B cell (primary cell): ENCODE measurements around the gene XRCC4.

Source experiments
- EZH2 ChIP-seq: IDR thresholded peaks from 2 replicates; pipeline ENCODE4 v1.6.1; 2012; ENCODE audit warnings: borderline replicate concordance, low read depth, mild to moderate bottlenecking, moderate library complexity, low read length; ENCODE audit not compliant: insufficient read depth, poor library complexity, severe bottlenecking
- TF ChIP-seq, protein P1 (sequence below): fragments of 200-600 bp; IDR thresholded peaks from one replicate; pipeline ENCODE4 v1.8.0; 2022; ENCODE audit warnings: antibody characterized with exemption, mild to moderate bottlenecking

DNA sequence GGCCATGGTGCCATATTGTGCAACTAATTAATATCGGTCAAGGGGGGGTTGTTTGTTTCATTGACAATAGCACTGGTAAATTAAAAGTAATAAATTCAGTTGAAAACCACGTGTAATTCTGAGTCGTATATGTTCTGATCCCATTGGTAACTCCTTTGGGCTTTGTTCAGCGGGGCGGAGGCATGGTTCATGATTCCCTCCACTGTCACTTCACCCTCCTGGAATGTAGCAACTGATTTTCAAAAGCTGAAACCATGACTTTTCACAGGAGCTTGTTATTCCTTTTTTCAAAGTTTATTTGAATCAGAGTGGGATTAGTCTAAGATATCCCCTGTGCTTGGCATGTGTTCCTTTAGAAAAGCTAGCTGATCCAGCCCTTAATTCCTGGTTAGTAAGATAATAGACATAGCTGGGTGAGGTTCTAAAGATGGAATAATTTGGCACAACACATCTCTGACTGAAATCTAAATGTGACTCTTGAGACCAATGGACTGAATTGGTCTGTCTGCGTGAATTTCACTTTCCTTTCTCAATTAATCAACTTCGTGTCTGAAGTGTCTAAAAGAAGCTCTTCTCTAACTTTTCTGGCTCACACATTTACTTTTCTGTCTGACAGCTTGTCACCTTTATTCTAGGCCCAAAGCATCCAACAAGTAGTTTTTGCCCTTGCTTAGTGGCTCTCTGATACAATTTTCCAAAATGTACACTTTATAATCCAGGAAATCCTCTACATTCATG, 208.5 kb downstream of the XRCC4 start:
- TF ChIP-seq, protein P1, sequence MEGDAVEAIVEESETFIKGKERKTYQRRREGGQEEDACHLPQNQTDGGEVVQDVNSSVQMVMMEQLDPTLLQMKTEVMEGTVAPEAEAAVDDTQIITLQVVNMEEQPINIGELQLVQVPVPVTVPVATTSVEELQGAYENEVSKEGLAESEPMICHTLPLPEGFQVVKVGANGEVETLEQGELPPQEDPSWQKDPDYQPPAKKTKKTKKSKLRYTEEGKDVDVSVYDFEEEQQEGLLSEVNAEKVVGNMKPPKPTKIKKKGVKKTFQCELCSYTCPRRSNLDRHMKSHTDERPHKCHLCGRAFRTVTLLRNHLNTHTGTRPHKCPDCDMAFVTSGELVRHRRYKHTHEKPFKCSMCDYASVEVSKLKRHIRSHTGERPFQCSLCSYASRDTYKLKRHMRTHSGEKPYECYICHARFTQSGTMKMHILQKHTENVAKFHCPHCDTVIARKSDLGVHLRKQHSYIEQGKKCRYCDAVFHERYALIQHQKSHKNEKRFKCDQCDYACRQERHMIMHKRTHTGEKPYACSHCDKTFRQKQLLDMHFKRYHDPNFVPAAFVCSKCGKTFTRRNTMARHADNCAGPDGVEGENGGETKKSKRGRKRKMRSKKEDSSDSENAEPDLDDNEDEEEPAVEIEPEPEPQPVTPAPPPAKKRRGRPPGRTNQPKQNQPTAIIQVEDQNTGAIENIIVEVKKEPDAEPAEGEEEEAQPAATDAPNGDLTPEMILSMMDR, result no peak
- TF ChIP-seq EZH2, result no peak
